Mucosa of descending colon (tissue), 3 donors: ENCODE data around the gene MAN2A1. TPM values are rescaled to one million over a fixed set of nuclear protein-coding genes. Genes with fewer than 3 reads are reported as not detected.

Experiments used
- ATAC-seq: fragments of 200-7000 bp; cut with Tn5 transposase; one replicate; pipeline ENCODE4 v1.9.1; 2020; ENCODE audit warnings: mild to moderate bottlenecking, moderate library complexity
- DNase-seq, 3 donors: peaks; one replicate each; pipeline ENCODE4 v3.0.0-alpha.2; 2020
- H3K36me3 ChIP-seq: fragments of 200-600 bp; one replicate; pipeline ENCODE4 v1.8.0; 2021; ENCODE audit warnings: low read depth, mild to moderate bottlenecking
- H3K4me1 ChIP-seq: fragments of 200-600 bp; one replicate; pipeline ENCODE4 v1.8.0; 2021; ENCODE audit warnings: low read depth, mild to moderate bottlenecking
- H3K4me3 ChIP-seq: fragments of 200-600 bp; one replicate; pipeline ENCODE4 v1.8.0; 2021; ENCODE audit warnings: mild to moderate bottlenecking
- H3K9me3 ChIP-seq: fragments of 200-600 bp; one replicate; pipeline ENCODE4 v1.8.0; 2021; ENCODE audit warnings: mild to moderate bottlenecking
- CTCF ChIP-seq: fragments of 200-600 bp; IDR thresholded peaks from one replicate; pipeline ENCODE4 v1.8.0; 2022; ENCODE audit warnings: antibody characterized with exemption, mild to moderate bottlenecking
- intact Hi-C, 2 donors: fragments of 100-400 bp; cut with DNase I in 1 of 2; cut with micrococcal nuclease in 1 of 2; formaldehyde crosslinking; loops; one replicate each; pipeline versions ENCODE4 v1.11.0 to v1.11.1; 2022; cut with DNase I, micrococcal nuclease
- total RNA-seq, 3 donors: library from RNA; stranded (reverse); fragmentation: NEBNext Ultra II Directional in 2 of 3; extraction: Animal tissue kit (Norgen Biotek cat#: 25700) in 2 of 3; gene quantifications; one replicate each; pipeline versions ENCODE4 v1.2.1 to v1.2.4, GENCODE V29; 2021 to 2023
- donor health status: DM: no; HTN: no; CAD: no; lungs with moderate emphysema.
- donor health status: DM: no; HTN: no; CAD: no.
- donor health status: DM: no; HTN: yes; CAD: no.

Gene MAN2A1
- total RNA-seq, 3 donors from 2014 or later = 56.8 to 88.7 (median 75.1) TPM

- DNase-seq (no peak), ATAC-seq (no peak)
- intact Hi-C loops = no loop called here
- no peaks in the 10 kb centered on the region for H3K9me3 ChIP-seq
- H3K4me1 ChIP-seq = no peaks in the 10 kb centered on the region
- no peak for TF ChIP-seq CTCF
- no peak overlapping the region for H3K4me3 ChIP-seq
- no peaks in the 10 kb centered on the region for H3K36me3 ChIP-seq
Observed at GRCh38 chr5:109784687-109785086, 95.0 kb downstream of the MAN2A1 start.

GRCh38 chr5:109786206-109786855 lies 96.6 kb downstream of the MAN2A1 start:
- ATAC-seq (no peak), DNase-seq (no peak)
- intact Hi-C loops = no loop called here
- no peaks in the 10 kb centered on the region for H3K36me3 ChIP-seq
- no peak overlapping the region for H3K4me3 ChIP-seq
- H3K4me1 ChIP-seq = no peaks in the 10 kb centered on the region
- no peaks in the 10 kb centered on the region for H3K9me3 ChIP-seq
- TF ChIP-seq CTCF = no peak

- no peak for TF ChIP-seq CTCF
- ATAC-seq (no peak), DNase-seq (no peak)
- no peaks in the 10 kb centered on the region for H3K36me3 ChIP-seq
- H3K9me3 ChIP-seq = no peaks in the 10 kb centered on the region
- no peak overlapping the region for H3K4me3 ChIP-seq
- no peaks in the 10 kb centered on the region for H3K4me1 ChIP-seq
- intact Hi-C loops = no loop called here
Observed at GRCh38 chr5:109788596-109788995, 98.9 kb downstream of the MAN2A1 start.

GRCh38 chr5:109792613-109793012 lies 102.9 kb downstream of the MAN2A1 start:
- ATAC-seq (no peak), DNase-seq (no peak)
- TF ChIP-seq CTCF = no peak
- H3K4me3 ChIP-seq = no peak overlapping the region
- H3K4me1 ChIP-seq = no peaks in the 10 kb centered on the region
- no peaks in the 10 kb centered on the region for H3K36me3 ChIP-seq
- H3K9me3 ChIP-seq = no peaks in the 10 kb centered on the region
- intact Hi-C loops = no loop called here

GRCh38 chr5:109803854-109804253 lies 114.1 kb downstream of the MAN2A1 start:
- H3K4me3 ChIP-seq = no peak overlapping the region
- intact Hi-C loops = no loop called here
- no peak for TF ChIP-seq CTCF
- no peaks in the 10 kb centered on the region for H3K4me1 ChIP-seq
- no peaks in the 10 kb centered on the region for H3K36me3 ChIP-seq
- ATAC-seq = no peak
- DNase-seq = no peak
- no peaks in the 10 kb centered on the region for H3K9me3 ChIP-seq

GRCh38 chr5:109805472-109805871 lies 115.7 kb downstream of the MAN2A1 start:
- no peak overlapping the region for H3K4me3 ChIP-seq
- DNase-seq = no peak
- TF ChIP-seq CTCF = no peak
- no peaks in the 10 kb centered on the region for H3K4me1 ChIP-seq
- no peaks in the 10 kb centered on the region for H3K9me3 ChIP-seq
- no peak for ATAC-seq
- intact Hi-C loops = no loop called here
- H3K36me3 ChIP-seq = no peaks in the 10 kb centered on the region
